Parathyroid adenoma (tissue), 2 donors: Measurements from ENCODE around the gene BMPER.

Experiments
- H2AFZ ChIP-seq: fragments of 300-600 bp; sonication (generic); one replicate; pipeline ENCODE4 v1.7.0; 2017; ENCODE audit warnings: antibody characterized with exemption, mild to moderate bottlenecking
- H3K27ac ChIP-seq: fragments of 300-600 bp; sonication (generic); one replicate; pipeline ENCODE4 v1.7.0; 2017
- H3K27me3 ChIP-seq: fragments of 300-600 bp; sonication (generic); one replicate; pipeline ENCODE4 v1.7.0; 2017; ENCODE audit warnings: low read length; ENCODE audit not compliant: control insufficient read depth, insufficient read depth
- H3K36me3 ChIP-seq: fragments of 300-600 bp; sonication (generic); one replicate; pipeline ENCODE4 v1.7.0; 2017; ENCODE audit warnings: low read length; ENCODE audit not compliant: control insufficient read depth, insufficient read depth
- H3K4me1 ChIP-seq: fragments of 300-600 bp; sonication (generic); one replicate; pipeline ENCODE4 v1.7.0; 2017; ENCODE audit warnings: control low read depth
- H3K4me2 ChIP-seq: fragments of 300-600 bp; sonication (generic); one replicate; pipeline ENCODE4 v1.7.0; 2017; ENCODE audit warnings: low read length
- H3K4me3 ChIP-seq: fragments of 300-600 bp; sonication (generic); one replicate; pipeline ENCODE4 v1.7.0; 2017; ENCODE audit warnings: low read depth, low read length
- H3K79me2 ChIP-seq: fragments of 300-600 bp; sonication (generic); one replicate; pipeline ENCODE4 v1.7.0; 2017; ENCODE audit warnings: control low read depth
- H3K9ac ChIP-seq: fragments of 300-600 bp; sonication (generic); one replicate; pipeline ENCODE4 v1.7.0; 2017; ENCODE audit warnings: mild to moderate bottlenecking
- H3K9me3 ChIP-seq: fragments of 300-600 bp; sonication (generic); one replicate; pipeline ENCODE4 v1.7.0; 2017; ENCODE audit warnings: low read length; ENCODE audit not compliant: control insufficient read depth
- CTCF ChIP-seq: fragments of 300-600 bp; sonication (generic); IDR thresholded peaks from one replicate; pipeline ENCODE4 v1.7.0; 2017; ENCODE audit warnings: antibody characterized with exemption, mild to moderate bottlenecking
- donor health status: primary hyperparathyroidism.

Gene BMPER

GRCh38 chr7:34041707-34042106 lies 136.4 kb downstream of the BMPER start:
- no peak overlapping the region for H3K27ac ChIP-seq
- no peaks in the 10 kb centered on the region for H3K36me3 ChIP-seq
- H3K4me3 ChIP-seq = no peak overlapping the region
- no peaks in the 10 kb centered on the region for H3K79me2 ChIP-seq
- TF ChIP-seq CTCF = no peak
- no peak overlapping the region for H2AFZ ChIP-seq
- no peaks in the 10 kb centered on the region for H3K27me3 ChIP-seq
- H3K4me1 ChIP-seq = no peaks in the 10 kb centered on the region
- H3K9ac ChIP-seq = no peak overlapping the region
- H3K4me2 ChIP-seq = no peak overlapping the region
- H3K9me3 ChIP-seq = no peaks in the 10 kb centered on the region

GRCh38 chr7:34042406-34042805 lies 137.1 kb downstream of the BMPER start:
- no peaks in the 10 kb centered on the region for H3K36me3 ChIP-seq
- H3K27me3 ChIP-seq = no peaks in the 10 kb centered on the region

GRCh38 chr7:34043461-34044305 lies 138.3 kb downstream of the BMPER start:
- H3K27me3 ChIP-seq = no peaks in the 10 kb centered on the region
- no peak overlapping the region for H3K27ac ChIP-seq

More at GRCh38 chr7:34042406-34042805, 137.1 kb downstream of the BMPER start:
- no peak overlapping the region for H3K27ac ChIP-seq
- no peaks in the 10 kb centered on the region for H3K79me2 ChIP-seq
- no peak for TF ChIP-seq CTCF
- H2AFZ ChIP-seq = no peak overlapping the region
- no peak overlapping the region for H3K4me2 ChIP-seq
- no peak overlapping the region for H3K4me3 ChIP-seq
- H3K9ac ChIP-seq = no peak overlapping the region
- no peaks in the 10 kb centered on the region for H3K4me1 ChIP-seq
- no peaks in the 10 kb centered on the region for H3K9me3 ChIP-seq

DNA sequence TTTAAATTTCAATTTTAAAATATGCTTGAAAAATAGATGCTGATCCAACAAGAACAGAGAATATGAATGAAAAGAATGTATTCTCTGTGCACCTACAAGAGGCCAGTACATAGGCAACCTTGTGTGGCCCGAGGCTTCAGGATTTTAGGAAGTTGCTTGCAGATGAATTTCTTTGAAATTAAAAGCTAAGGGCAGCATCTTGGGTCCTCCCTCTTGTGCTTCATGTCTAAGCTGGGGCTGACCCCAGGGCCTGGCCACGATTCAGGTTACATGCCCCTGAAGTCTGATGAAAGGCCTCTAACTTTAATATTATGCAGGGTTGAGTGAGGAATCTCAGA lies 138.9 kb downstream of the BMPER start:
- Histone ChIP-seq H3K4me3 (no peak overlapping the region), H3K27me3 (no peaks in the 10 kb centered on the region), H3K4me1 (no peaks in the 10 kb centered on the region), H3K9ac (no peak overlapping the region), H3K79me2 (no peaks in the 10 kb centered on the region), H3K27ac (no peak overlapping the region), H3K36me3 (no peaks in the 10 kb centered on the region), H3K4me2 (no peak overlapping the region), H3K9me3 (no peaks in the 10 kb centered on the region), H2AFZ (no peak overlapping the region)
- no peak for TF ChIP-seq CTCF

More at GRCh38 chr7:34043461-34044305, 138.3 kb downstream of the BMPER start:
- Histone ChIP-seq H2AFZ (no peak overlapping the region), H3K4me2 (no peak overlapping the region), H3K9me3 (no peaks in the 10 kb centered on the region), H3K9ac (no peak overlapping the region), H3K4me1 (no peaks in the 10 kb centered on the region), H3K36me3 (no peaks in the 10 kb centered on the region), H3K79me2 (no peaks in the 10 kb centered on the region), H3K4me3 (no peak overlapping the region)
- TF ChIP-seq CTCF = no peak
